Measurements from ENCODE around the gene ASPG.

The ASPG gene

GRCh38 chr14:104116288-104116755, 30.8 kb downstream of the ASPG start:
- DNase-seq (ENCODE audit: low spot score): no peak

- no peak for DNase-seq (ENCODE audit: low spot score)
Observed at GRCh38 chr14:104116756-104117340, 31.3 kb downstream of the ASPG start.

- DNase-seq (ENCODE audit: low spot score): no peak
Observed at GRCh38 chr14:104117341-104118005, 32.0 kb downstream of the ASPG start.

GRCh38 chr14:104118006-104118844, 32.7 kb downstream of the ASPG start:
- DNase-seq (ENCODE audit: low spot score): no peak

- no peak for DNase-seq (ENCODE audit: low spot score)
Observed at GRCh38 chr14:104119119-104119487, 33.6 kb downstream of the ASPG start.

- DNase-seq (ENCODE audit: low spot score): no peak
Observed at GRCh38 chr14:104119488-104120251, 34.2 kb downstream of the ASPG start.

- DNase-seq (ENCODE audit: low spot score): no peak
Observed at GRCh38 chr14:104120281-104120741, 34.8 kb downstream of the ASPG start.

GRCh38 chr14:104121142-104121541, 35.6 kb downstream of the ASPG start:
- no peak for DNase-seq (ENCODE audit: low spot score)

- DNase-seq (ENCODE audit: low spot score): no peak
Observed at GRCh38 chr14:104123879-104124278, 38.4 kb downstream of the ASPG start.

GRCh38 chr14:104125011-104125410, 39.5 kb downstream of the ASPG start:
- no peak for DNase-seq (ENCODE audit: low spot score)

- no peak for DNase-seq (ENCODE audit: low spot score)
Observed at GRCh38 chr14:104126753-104127152, 41.3 kb downstream of the ASPG start.

- DNase-seq (ENCODE audit: low spot score): no peak
Observed at GRCh38 chr14:104128981-104129380, 43.5 kb downstream of the ASPG start.

- no peak for DNase-seq (ENCODE audit: low spot score)
Observed at GRCh38 chr14:104129556-104129955, 44.1 kb downstream of the ASPG start.

- DNase-seq (ENCODE audit: low spot score): peak; percentile 35
Observed at GRCh38 chr14:104130974-104131651, 45.6 kb downstream of the ASPG start.

- no peak for DNase-seq (ENCODE audit: low spot score)
Observed at GRCh38 chr14:104131968-104132732, 46.6 kb downstream of the ASPG start.

- no peak for DNase-seq (ENCODE audit: low spot score)
Observed at GRCh38 chr14:104132981-104133380, 47.5 kb downstream of the ASPG start.

- no peak for DNase-seq (ENCODE audit: low spot score)
Observed at GRCh38 chr14:104133496-104133895, 48.0 kb downstream of the ASPG start.

- no peak for DNase-seq (ENCODE audit: low spot score)
Observed at GRCh38 chr14:104134061-104134965, 48.8 kb downstream of the ASPG start.

- DNase-seq (ENCODE audit: low spot score): no peak
Observed at GRCh38 chr14:104135121-104135903, 49.8 kb downstream of the ASPG start.
